DOHH2 (cell line): Measurements from ENCODE around the gene SENP1.

Experiments
- H3F3A ChIP-seq: fragments of 200-600 bp; sonication (generic), shearing (Covaris generic); 2 replicates; pipeline ENCODE4 v1.6.0; 2016; ENCODE audit warnings: antibody characterized with exemption, mild to moderate bottlenecking; ENCODE audit not compliant: control insufficient read depth, insufficient read depth
- H3K27ac ChIP-seq: fragments of 200-600 bp; sonication (generic); 2 replicates; pipeline ENCODE4 v1.5.1; 2014; ENCODE audit warnings: low read depth, mild to moderate bottlenecking, low read length, moderate library complexity
- H3K27me3 ChIP-seq: fragments of 200-600 bp; sonication (generic); 2 replicates; pipeline ENCODE4 v1.6.1; 2014; ENCODE audit warnings: mild to moderate bottlenecking, low read length, mixed read lengths; ENCODE audit not compliant: control insufficient read depth
- H3K36me3 ChIP-seq: fragments of 200-600 bp; sonication (generic); 2 replicates; pipeline ENCODE4 v1.6.1; 2014; ENCODE audit warnings: mild to moderate bottlenecking, low read length, moderate library complexity, mixed read lengths; ENCODE audit not compliant: control insufficient read depth
- H3K4me1 ChIP-seq: fragments of 200-600 bp; sonication (generic); 2 replicates; pipeline ENCODE4 v1.6.1; 2014; ENCODE audit warnings: mild to moderate bottlenecking, low read length, mixed read lengths; ENCODE audit not compliant: control insufficient read depth
- H3K4me2 ChIP-seq: fragments of 200-600 bp; sonication (generic); 2 replicates; pipeline ENCODE4 v1.6.0; 2014; ENCODE audit warnings: mild to moderate bottlenecking, low read length, moderate library complexity
- H3K4me3 ChIP-seq: fragments of 200-600 bp; sonication (generic); 2 replicates; pipeline ENCODE4 v1.5.1; 2014; ENCODE audit warnings: mild to moderate bottlenecking, low read length, mixed read lengths
- H3K79me2 ChIP-seq: fragments of 200-600 bp; sonication (generic); 2 replicates; pipeline ENCODE4 v1.6.1; 2014; ENCODE audit warnings: mild to moderate bottlenecking, low read length, mixed read lengths; ENCODE audit not compliant: control insufficient read depth
- H3K9me2 ChIP-seq: fragments of 200-600 bp; sonication (generic); replicated peaks from 2 replicates; pipeline ENCODE4 v1.6.1; 2014; ENCODE audit warnings: mild to moderate bottlenecking, low read length, mixed read lengths; ENCODE audit not compliant: control insufficient read depth
- H3K9me3 ChIP-seq: fragments of 200-600 bp; sonication (generic); 2 replicates; pipeline ENCODE4 v1.6.1; 2014; ENCODE audit warnings: antibody characterized with exemption, low read length, mixed read lengths; ENCODE audit not compliant: control insufficient read depth, insufficient read depth
- H4K20me1 ChIP-seq: fragments of 200-600 bp; sonication (generic); 2 replicates; pipeline ENCODE4 v1.6.0; 2014; ENCODE audit warnings: low read depth, mild to moderate bottlenecking, antibody characterized with exemption, low read length, moderate library complexity; ENCODE audit not compliant: control insufficient read depth, insufficient read depth
- EZH2phosphoT487 ChIP-seq: fragments of 200-600 bp; sonication (generic); IDR thresholded peaks from 2 replicates; pipeline ENCODE4 v1.6.1; 2017; ENCODE audit warnings: borderline replicate concordance, mild to moderate bottlenecking, antibody characterized with exemption, low read length, moderate library complexity, mixed read lengths
- TF ChIP-seq, protein P1 (sequence below): fragments of 200-600 bp; sonication (generic); IDR thresholded peaks from one replicate; pipeline ENCODE4 v1.5.1; 2014; ENCODE audit warnings: antibody characterized with exemption, mild to moderate bottlenecking, low read depth, low read length; ENCODE audit not compliant: poor library complexity, severe bottlenecking

The SENP1 gene

DNA sequence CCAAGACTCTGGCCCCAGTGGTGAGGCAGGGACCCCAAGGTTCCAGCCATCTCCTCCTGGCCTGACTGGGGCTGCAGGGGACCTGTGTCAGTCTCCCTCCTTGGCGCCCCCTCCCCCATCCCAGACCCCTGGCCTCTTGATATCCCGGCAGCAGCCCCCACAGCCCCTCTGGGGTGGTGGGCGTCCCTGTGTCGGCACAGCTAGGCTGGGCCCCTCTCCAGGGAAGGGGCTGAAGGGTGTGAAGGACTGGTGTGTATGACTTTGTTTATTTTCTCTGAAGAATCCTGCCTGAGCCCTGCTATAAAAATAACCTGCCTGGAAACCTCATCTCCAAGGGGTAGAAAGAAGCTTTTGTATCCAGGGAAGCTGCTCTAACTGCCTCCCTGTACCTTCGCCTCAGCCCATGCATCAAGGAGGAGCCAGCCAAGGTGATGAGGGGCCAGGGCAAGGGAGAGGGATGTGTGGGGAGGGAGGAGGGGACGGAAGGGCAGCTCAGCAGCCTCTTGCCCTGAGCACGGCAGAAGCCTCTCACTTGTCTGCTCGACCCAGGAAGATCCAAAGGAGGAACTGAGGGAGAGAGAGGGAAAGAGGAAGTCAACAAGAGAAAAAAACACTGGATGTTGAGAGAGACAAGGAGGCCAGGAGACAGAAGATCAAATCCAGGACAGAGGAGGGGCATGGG lies 76.2 kb downstream of the SENP1 start:
- Histone ChIP-seq H4K20me1 (no peaks in the 10 kb centered on the region), H3K79me2 (no peaks in the 10 kb centered on the region), H3F3A (no peaks in the 10 kb centered on the region), H3K4me3 (no peak overlapping the region), H3K9me2 (no peaks in the 10 kb centered on the region), H3K27me3 (no peaks in the 10 kb centered on the region), H3K36me3 (no peaks in the 10 kb centered on the region), H3K4me2 (no peak overlapping the region), H3K4me1 (no peaks in the 10 kb centered on the region), H3K27ac (no peak overlapping the region), H3K9me3 (no peaks in the 10 kb centered on the region)
- TF ChIP-seq EZH2phosphoT487, result no peak
- TF ChIP-seq, protein P1, sequence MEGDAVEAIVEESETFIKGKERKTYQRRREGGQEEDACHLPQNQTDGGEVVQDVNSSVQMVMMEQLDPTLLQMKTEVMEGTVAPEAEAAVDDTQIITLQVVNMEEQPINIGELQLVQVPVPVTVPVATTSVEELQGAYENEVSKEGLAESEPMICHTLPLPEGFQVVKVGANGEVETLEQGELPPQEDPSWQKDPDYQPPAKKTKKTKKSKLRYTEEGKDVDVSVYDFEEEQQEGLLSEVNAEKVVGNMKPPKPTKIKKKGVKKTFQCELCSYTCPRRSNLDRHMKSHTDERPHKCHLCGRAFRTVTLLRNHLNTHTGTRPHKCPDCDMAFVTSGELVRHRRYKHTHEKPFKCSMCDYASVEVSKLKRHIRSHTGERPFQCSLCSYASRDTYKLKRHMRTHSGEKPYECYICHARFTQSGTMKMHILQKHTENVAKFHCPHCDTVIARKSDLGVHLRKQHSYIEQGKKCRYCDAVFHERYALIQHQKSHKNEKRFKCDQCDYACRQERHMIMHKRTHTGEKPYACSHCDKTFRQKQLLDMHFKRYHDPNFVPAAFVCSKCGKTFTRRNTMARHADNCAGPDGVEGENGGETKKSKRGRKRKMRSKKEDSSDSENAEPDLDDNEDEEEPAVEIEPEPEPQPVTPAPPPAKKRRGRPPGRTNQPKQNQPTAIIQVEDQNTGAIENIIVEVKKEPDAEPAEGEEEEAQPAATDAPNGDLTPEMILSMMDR, result no peak

DNA sequence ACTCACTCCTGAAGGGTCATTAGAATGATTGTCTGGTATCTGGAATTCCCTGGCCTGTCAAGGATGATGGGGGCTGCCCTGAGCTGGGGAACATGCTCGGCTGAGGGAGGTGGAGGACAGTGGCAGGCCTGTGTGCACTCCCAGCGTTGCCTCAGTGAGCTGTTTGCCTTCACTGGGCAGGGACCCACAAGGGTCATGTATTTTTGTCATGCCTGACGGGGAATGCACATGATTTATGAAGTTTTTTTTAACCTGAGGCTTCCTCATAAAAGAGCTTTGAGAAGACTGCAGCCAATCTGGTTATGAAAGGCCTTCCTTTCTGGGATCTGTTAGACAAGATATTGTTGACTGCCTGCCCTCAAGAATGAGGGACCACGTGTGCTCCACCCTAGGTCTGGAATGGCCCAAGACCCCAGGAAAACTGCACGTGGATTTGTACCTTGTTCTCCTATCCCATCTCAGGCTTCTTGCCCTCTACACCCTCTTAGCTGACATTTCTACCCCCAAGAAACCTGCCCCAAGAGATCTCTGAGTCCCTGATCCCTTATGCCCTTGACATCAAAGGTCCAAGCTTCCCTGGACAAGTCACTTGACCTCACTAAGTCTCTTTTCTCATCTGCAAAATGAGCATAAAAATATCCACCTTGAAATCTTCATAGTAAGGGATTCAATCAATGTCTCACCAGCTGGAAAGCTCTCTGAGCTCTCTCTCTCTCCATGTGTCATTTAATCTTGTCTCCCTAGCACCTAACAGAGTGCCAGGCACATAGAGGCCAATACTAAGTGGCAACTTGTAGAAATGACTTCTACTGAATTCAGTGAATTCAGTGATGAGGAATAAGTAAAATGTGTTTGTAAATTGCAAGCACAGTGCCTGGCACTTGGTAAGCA lies 77.1 kb downstream of the SENP1 start:
- H3K27ac ChIP-seq, result no peak overlapping the region
- H3K9me2 ChIP-seq, result no peaks in the 10 kb centered on the region
- H3K79me2 ChIP-seq, result no peaks in the 10 kb centered on the region
- no peak overlapping the region for H3K4me2 ChIP-seq
- TF ChIP-seq EZH2phosphoT487, result no peak
- TF ChIP-seq, protein P1, result no peak
- no peaks in the 10 kb centered on the region for H3F3A ChIP-seq
- no peaks in the 10 kb centered on the region for H3K27me3 ChIP-seq
- H3K36me3 ChIP-seq, result no peaks in the 10 kb centered on the region
- no peaks in the 10 kb centered on the region for H4K20me1 ChIP-seq
- H3K4me3 ChIP-seq, result no peak overlapping the region
- H3K4me1 ChIP-seq, result no peaks in the 10 kb centered on the region
- no peaks in the 10 kb centered on the region for H3K9me3 ChIP-seq

DNA sequence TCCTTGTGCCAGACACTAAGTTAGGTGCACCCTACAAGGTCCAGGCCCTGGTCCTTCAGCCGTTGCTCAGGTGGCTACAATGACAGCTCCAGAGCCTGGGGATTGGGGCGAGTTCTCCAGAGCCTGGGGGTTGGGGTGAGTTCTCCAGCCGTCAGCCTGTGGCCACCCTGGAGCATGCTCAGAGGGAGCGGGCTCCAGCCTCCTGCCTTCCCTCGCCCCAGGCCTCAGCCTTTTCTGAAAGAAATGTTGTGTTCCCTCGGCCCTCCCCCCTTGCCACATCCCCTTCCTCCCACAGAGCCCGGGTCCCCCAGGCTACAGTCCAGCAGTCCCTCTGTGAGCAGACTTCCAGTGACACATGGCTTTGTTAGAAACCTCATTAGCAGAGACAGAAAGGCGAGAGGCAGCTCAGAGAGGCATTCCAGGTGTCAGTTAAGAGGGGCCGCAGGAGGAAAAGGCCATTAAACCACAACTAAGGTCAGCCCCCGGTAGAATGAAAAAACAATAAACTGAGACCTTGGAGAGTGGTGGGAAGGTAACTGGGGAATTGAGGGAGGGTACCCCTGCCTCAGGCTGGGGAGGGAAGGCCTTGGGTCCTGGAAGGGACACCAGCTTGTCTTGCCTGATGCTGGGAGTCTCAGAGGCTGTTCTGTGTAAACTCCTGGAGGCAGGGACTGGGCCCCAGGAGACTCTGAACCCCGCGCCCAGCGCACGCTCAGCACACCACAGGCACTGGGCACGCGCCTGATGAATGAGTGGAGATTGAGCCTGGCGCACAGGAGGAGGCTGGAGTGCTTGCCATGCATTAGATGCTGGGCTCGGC lies 78.5 kb downstream of the SENP1 start:
- Histone ChIP-seq H3K36me3 (no peaks in the 10 kb centered on the region), H3F3A (no peaks in the 10 kb centered on the region), H4K20me1 (no peaks in the 10 kb centered on the region), H3K79me2 (no peaks in the 10 kb centered on the region), H3K4me3 (no peak overlapping the region), H3K27me3 (0 out of 2 replicates have a peak, but pooled peaks cover 6% of the 10 kb centered on the region), H3K27ac (no peak overlapping the region), H3K9me3 (no peaks in the 10 kb centered on the region), H3K4me1 (no peaks in the 10 kb centered on the region), H3K9me2 (no peaks in the 10 kb centered on the region), H3K4me2 (no peak overlapping the region)
- TF ChIP-seq, protein P1, result no peak
- no peak for TF ChIP-seq EZH2phosphoT487
